HCT116 (cell line): Measurements from ENCODE around the gene TTBK1.

Experiments
- CEBPB ChIP-seq: IDR thresholded peaks from 2 replicates; pipeline ENCODE4 v1.6.1; 2012; ENCODE audit warnings: low read depth
- ELF1 ChIP-seq: IDR thresholded peaks from 2 replicates; pipeline ENCODE4 v1.6.1; 2012; ENCODE audit warnings: low read depth, borderline replicate concordance
- EZH2phosphoT487 ChIP-seq: fragments of 200-600 bp; IDR thresholded peaks from 2 replicates; pipeline ENCODE4 v1.6.1; 2018; ENCODE audit warnings: antibody characterized with exemption, borderline replicate concordance
- POLR2A ChIP-seq: IDR thresholded peaks from 2 replicates; pipeline ENCODE4 v1.7.0; 2011; ENCODE audit warnings: borderline replicate concordance; ENCODE audit not compliant: insufficient read depth, insufficient read length; ENCODE audit errors: extremely low read depth
- TCF7L2 ChIP-seq: IDR thresholded peaks from 2 replicates; pipeline ENCODE4 v1.7.0; 2011; ENCODE audit warnings: borderline replicate concordance, inconsistent platforms; ENCODE audit not compliant: insufficient read depth, insufficient read length; ENCODE audit errors: extremely low read depth
- YY1 ChIP-seq: IDR thresholded peaks from 2 replicates; pipeline ENCODE4 v1.6.1; 2011; ENCODE audit warnings: low read length, low read depth, moderate library complexity, mild to moderate bottlenecking; ENCODE audit not compliant: insufficient replicate concordance; ENCODE audit errors: extremely low read depth
- ZNF274 ChIP-seq: fragments of 200-500 bp; sonication (Bioruptor generic); IDR thresholded peaks from 2 replicates; pipeline ENCODE4 v1.6.1; 2014; ENCODE audit warnings: mild to moderate bottlenecking, low read depth, low read length, inconsistent platforms
- TF ChIP-seq, protein P1 (sequence below), 3 experiments: fragments of 200-600 bp in 1 of 3; sonication (generic) in 1 of 3; IDR thresholded peaks in 2 of 3; conservative IDR thresholded peaks in 1 of 3; 2 replicates each; pipeline ENCODE4 v1.5.1; 2012 to 2017; ENCODE audit warnings: low read depth in 2 of 3, low read length in 2 of 3, antibody characterized with exemption in 1 of 3, borderline replicate concordance in 1 of 3, control low read depth in 1 of 3, mild to moderate bottlenecking in 1 of 3, mixed read lengths in 1 of 3, mixed run types in 1 of 3, moderate library complexity in 1 of 3; ENCODE audit not compliant: insufficient read depth in 1 of 3
- TF ChIP-seq, protein P2 (sequence below): IDR thresholded peaks from 2 replicates; pipeline ENCODE4 v1.6.1; 2012

DNA sequence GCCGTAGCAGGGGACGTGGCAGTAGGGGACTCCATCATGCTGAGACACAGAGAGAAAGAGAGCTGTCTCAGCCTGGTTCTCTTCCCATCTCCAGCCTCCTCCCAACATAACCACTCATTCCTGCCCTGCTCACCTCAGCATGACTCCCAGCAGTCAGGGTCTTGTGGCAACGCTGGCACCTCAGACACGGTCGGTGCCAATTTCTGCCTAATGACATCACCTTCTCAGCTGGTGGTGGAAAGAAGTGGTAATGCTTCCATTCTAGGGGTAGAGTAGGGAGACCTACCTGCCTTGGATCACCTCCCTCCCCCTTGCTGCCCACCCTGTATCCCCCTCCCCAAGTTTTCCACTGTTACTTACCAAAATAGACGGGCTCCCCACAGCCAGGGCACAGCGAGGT lies 62.8 kb downstream of the TTBK1 start:
- no peak for TF ChIP-seq POLR2A
- TF ChIP-seq, protein P1, sequence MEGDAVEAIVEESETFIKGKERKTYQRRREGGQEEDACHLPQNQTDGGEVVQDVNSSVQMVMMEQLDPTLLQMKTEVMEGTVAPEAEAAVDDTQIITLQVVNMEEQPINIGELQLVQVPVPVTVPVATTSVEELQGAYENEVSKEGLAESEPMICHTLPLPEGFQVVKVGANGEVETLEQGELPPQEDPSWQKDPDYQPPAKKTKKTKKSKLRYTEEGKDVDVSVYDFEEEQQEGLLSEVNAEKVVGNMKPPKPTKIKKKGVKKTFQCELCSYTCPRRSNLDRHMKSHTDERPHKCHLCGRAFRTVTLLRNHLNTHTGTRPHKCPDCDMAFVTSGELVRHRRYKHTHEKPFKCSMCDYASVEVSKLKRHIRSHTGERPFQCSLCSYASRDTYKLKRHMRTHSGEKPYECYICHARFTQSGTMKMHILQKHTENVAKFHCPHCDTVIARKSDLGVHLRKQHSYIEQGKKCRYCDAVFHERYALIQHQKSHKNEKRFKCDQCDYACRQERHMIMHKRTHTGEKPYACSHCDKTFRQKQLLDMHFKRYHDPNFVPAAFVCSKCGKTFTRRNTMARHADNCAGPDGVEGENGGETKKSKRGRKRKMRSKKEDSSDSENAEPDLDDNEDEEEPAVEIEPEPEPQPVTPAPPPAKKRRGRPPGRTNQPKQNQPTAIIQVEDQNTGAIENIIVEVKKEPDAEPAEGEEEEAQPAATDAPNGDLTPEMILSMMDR (IDR thresholded peaks at IDR 0.05 in 2 of 3, conservative IDR thresholded peaks at IDR 0.05 in 1 of 3; ENCODE audit: borderline replicate concordance in 1 of 3, insufficient read depth in 1 of 3, low read depth in 2 of 3, low read length in 2 of 3): no peak
- no peak for TF ChIP-seq YY1
- no peak for TF ChIP-seq EZH2phosphoT487
- TF ChIP-seq CEBPB: no peak
- TF ChIP-seq TCF7L2: no peak
- TF ChIP-seq, protein P2, sequence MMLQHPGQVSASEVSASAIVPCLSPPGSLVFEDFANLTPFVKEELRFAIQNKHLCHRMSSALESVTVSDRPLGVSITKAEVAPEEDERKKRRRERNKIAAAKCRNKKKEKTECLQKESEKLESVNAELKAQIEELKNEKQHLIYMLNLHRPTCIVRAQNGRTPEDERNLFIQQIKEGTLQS: no peak
- TF ChIP-seq ZNF274: no peak
- no peak for TF ChIP-seq ELF1
